ENCODE measurements around the gene HELQ. TPM values are rescaled to one million over a fixed set of nuclear protein-coding genes. Genes with fewer than 3 reads are reported as not detected.

HELQ gene
- total and polyA plus RNA-seq, 9 donors: 13.7 to 19.7 (median 14.9) TPM

DNA sequence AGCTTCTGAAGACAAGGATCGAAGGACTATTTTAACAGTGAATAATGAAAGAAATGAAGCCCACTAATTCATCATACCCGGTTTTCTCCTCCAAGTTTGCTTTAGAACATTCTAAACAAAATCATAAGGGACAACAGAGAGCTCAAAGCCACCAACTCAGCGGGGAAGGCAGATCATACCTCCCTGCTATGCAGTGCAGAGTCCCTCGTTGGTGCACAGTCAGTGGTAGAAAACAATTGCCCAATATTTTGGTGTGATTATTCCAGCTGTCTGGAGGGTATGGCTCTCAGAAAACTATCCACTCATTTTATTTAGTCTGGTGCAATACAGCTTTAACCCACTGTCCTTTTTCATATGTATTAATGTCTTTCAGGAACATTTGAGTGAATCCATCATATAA lies 61.7 kb downstream of the HELQ start:
- Histone ChIP-seq H3K36me3 (ENCODE audit: control insufficient read depth, insufficient read depth, low read length) (no peaks in the 10 kb centered on the region), H3K9me3 (replicated peaks; ENCODE audit: control insufficient read depth, low read depth, low read length) (no peaks in the 10 kb centered on the region), H3K27me3 (ENCODE audit: control insufficient read depth, insufficient read depth, low read length) (no peaks in the 10 kb centered on the region), H3K27ac (ENCODE audit: low read length) (no peak overlapping the region), H3K4me3 (ENCODE audit: low read length) (no peak overlapping the region), H3K4me1 (ENCODE audit: control insufficient read depth, insufficient read depth, low read length) (peaks cover 14% of the 10 kb centered on the region)
- no CpG with 5 or more reads among the region's 4 CpGs for WGBS (ENCODE audit: insufficient coverage)
- DNase-seq: no peak

DNA sequence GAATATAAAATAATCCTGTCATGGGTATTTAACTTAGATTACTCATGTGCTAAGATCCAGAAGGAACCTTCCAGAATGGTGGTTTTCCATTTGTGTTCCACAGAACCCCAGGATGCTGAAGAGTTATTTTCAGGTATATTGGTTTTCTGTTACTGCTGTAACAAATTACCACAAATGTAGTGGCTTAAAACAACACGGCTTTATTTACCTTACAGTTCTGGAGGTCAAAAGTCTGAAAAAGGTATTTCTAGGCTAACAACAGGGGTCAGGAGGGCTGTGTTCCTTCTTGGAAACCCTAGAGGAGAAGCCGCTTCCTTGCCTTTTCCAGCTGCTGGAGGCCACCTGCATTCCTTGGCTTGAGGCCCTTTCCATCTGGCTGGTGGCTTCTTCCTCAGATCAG lies 63.1 kb downstream of the HELQ start:
- WGBS (ENCODE audit: insufficient coverage): 57% methylated on average over 1 of the region's 2 CpGs
- no peaks in the 10 kb centered on the region for H3K9me3 ChIP-seq (replicated peaks; ENCODE audit: control insufficient read depth, low read depth, low read length)
- peaks cover 15% of the 10 kb centered on the region for H3K4me1 ChIP-seq (ENCODE audit: control insufficient read depth, insufficient read depth, low read length)
- no peak overlapping the region for H3K27ac ChIP-seq (ENCODE audit: low read length)
- no peaks in the 10 kb centered on the region for H3K27me3 ChIP-seq (ENCODE audit: control insufficient read depth, insufficient read depth, low read length)
- no peak overlapping the region for H3K4me3 ChIP-seq (ENCODE audit: low read length)
- H3K36me3 ChIP-seq (ENCODE audit: control insufficient read depth, insufficient read depth, low read length): no peaks in the 10 kb centered on the region
- peak; percentile 30 for DNase-seq

DNA sequence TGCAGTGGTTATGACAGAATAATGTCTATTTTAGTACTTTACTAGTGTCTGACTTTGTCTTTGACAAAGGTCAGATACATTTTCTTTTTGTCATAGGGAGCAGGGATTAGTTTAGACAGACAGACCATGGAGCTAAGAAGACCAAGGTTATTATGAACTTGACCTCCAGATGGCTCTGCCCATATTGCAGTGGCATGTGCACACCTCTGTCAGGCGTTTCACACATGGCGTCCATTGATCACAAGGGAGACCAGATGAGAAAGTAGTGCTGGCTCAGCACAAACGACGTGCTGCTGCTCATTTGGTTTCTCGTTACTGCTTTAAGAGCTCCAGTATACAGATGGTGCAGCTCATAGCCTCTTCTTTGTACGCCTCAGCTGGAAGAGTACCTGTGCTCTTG lies 64.7 kb downstream of the HELQ start:
- H3K4me3 ChIP-seq (ENCODE audit: low read length): no peak overlapping the region
- H3K27ac ChIP-seq (ENCODE audit: low read length): no peak overlapping the region
- peaks cover 15% of the 10 kb centered on the region for H3K4me1 ChIP-seq (ENCODE audit: control insufficient read depth, insufficient read depth, low read length)
- H3K9me3 ChIP-seq (replicated peaks; ENCODE audit: control insufficient read depth, low read depth, low read length): no peaks in the 10 kb centered on the region
- DNase-seq: no peak
- WGBS (ENCODE audit: insufficient coverage): 57% methylated on average over 6 of the region's 6 CpGs
- no peaks in the 10 kb centered on the region for H3K36me3 ChIP-seq (ENCODE audit: control insufficient read depth, insufficient read depth, low read length)
- no peaks in the 10 kb centered on the region for H3K27me3 ChIP-seq (ENCODE audit: control insufficient read depth, insufficient read depth, low read length)

DNA sequence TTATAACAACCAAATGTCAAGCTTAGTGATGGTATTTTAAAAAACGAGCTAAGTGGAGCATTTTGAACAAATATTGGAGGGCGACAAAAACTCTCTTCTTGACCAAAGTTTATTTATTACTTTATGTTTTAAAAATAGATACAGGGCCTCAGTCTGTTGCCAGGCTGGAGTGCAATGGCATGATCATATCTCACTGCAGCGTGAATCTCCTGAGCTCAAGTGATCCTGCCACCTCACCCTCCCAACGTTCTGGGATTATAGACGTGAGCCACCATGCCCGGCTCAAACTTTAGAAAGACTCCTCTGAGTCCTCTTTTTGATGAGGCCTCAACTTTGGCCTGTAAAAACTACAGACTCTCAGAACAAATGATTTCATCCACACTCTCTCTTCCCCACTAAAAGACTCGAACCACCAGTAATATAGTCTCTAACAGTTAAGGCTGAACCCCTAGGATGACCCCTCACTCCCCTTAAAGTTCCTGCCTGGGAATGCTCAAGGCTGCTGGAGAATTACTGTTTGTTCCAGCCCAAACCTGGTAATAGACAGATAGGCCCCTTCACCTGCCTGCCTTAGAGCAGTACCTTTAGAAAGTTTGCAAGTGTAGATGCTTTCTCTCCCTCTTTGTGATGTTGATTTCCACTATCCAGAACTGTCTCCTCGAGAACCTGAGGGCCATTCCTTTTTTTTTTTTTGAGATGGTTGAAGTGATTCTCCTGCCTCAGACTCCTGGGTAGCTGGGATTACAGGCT lies 65.7 kb downstream of the HELQ start:
- Histone ChIP-seq H3K4me3 (ENCODE audit: low read length) (no peak overlapping the region), H3K27ac (ENCODE audit: low read length) (peak overlapping the region; percentile 35), H3K36me3 (ENCODE audit: control insufficient read depth, insufficient read depth, low read length) (no peaks in the 10 kb centered on the region), H3K4me1 (ENCODE audit: control insufficient read depth, insufficient read depth, low read length) (peaks cover 15% of the 10 kb centered on the region), H3K27me3 (ENCODE audit: control insufficient read depth, insufficient read depth, low read length) (no peaks in the 10 kb centered on the region), H3K9me3 (replicated peaks; ENCODE audit: control insufficient read depth, low read depth, low read length) (no peaks in the 10 kb centered on the region)
- 38% methylated on average over 5 of the region's 8 CpGs for WGBS (ENCODE audit: insufficient coverage)
- DNase-seq: no peak

DNA sequence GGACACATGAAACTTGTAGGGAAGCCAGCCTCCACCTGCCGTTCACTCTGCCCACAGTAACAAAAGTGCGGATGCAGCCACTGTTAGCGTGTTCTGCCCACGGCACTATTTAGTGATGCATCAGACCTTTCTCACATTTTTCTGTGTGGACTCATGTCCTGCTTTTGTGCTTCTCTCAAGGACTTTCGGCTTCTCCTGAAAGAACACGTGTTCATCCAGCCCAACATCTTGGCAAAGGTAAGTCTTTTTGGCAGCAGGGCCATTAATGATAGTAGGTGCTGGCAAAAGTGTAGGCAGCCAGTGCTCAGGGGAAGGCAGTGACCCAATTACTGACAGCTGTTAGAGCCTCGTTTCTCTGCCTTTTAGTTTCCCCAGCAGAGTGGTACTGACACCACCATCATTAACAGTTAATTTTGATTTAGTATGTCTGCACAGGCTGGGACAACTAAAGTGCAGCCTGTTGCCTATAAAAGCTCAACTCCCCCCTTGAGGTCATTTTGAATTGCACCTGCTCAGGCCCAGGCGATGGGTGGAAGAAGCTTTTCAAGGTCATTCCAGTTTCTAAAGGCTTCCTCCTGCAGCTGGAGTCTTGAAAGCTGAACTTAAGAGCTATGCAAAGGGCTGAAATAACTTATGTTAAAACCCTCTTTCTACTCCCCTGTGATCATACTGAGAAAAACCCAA lies 66.4 kb downstream of the HELQ start:
- Histone ChIP-seq H3K4me3 (ENCODE audit: low read length) (no peak overlapping the region), H3K9me3 (replicated peaks; ENCODE audit: control insufficient read depth, low read depth, low read length) (no peaks in the 10 kb centered on the region), H3K27me3 (ENCODE audit: control insufficient read depth, insufficient read depth, low read length) (no peaks in the 10 kb centered on the region), H3K27ac (ENCODE audit: low read length) (peak overlapping the region; percentile 6), H3K4me1 (ENCODE audit: control insufficient read depth, insufficient read depth, low read length) (peaks cover 15% of the 10 kb centered on the region), H3K36me3 (ENCODE audit: control insufficient read depth, insufficient read depth, low read length) (no peaks in the 10 kb centered on the region)
- peak; percentile 85 for DNase-seq
- 20% methylated on average over 6 of the region's 8 CpGs for WGBS (ENCODE audit: insufficient coverage)

DNA sequence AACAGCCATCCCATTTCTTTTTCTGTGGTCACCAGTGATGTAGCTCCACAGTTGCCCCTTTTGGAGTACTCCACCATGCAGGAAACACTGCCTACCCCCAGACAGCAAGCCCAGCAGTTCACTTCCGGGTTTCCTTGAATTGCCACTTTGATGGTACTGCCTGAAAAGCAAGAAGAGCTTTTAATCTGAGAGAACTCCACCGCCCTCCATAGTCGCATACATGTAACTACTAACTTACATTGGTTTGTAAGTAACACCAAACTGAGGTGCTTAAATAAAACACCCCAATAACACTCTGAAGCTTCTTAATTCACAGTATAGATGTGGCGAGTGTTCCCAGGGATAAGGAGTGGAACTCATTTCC lies 67.3 kb downstream of the HELQ start:
- Histone ChIP-seq H3K9me3 (replicated peaks; ENCODE audit: control insufficient read depth, low read depth, low read length) (no peaks in the 10 kb centered on the region), H3K4me1 (ENCODE audit: control insufficient read depth, insufficient read depth, low read length) (peaks cover 15% of the 10 kb centered on the region), H3K27ac (ENCODE audit: low read length) (no peak overlapping the region), H3K36me3 (ENCODE audit: control insufficient read depth, insufficient read depth, low read length) (no peaks in the 10 kb centered on the region), H3K4me3 (ENCODE audit: low read length) (no peak overlapping the region), H3K27me3 (ENCODE audit: control insufficient read depth, insufficient read depth, low read length) (no peaks in the 10 kb centered on the region)
- 40% methylated on average over 1 of the region's 4 CpGs for WGBS (ENCODE audit: insufficient coverage)
- DNase-seq: no peak

DNA sequence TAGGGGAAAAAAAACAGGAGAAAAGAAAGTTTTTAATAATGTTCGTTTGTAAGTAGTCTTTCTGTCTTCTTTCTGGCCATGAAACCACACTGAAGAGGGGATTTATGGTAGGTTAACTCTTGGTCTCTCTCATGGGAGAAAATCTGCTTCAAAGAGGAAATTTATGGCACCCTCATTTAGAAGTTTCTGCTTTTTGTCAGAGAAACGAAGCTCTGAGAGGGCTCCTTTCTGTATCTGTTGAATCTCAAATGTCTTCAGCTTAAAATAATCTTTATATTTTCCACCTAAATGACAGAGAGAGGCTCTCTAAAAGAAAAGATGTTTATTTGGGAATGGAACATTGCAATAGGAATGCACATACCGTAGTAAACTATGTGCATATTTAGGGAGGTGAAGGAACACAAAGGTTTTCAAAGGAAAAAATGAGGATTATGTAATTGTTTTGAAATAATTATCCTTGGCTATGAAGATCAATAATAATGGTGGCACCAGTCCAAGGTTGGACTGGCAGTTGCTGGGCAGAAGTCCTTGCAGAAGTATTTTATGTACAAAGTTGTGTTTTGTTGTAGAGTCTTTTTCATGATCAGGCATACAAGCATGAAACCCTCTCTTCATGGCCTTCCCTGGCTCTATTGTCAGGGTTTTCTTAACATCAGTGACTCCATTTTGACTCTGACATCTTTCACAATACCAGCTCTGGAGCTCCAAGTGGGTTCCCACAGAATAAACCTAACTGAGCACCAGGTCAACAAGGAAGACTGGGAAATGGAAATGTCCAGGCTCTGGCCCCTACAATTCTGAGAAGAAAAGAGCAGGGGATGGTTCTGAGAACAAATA lies 67.9 kb downstream of the HELQ start:
- no peaks in the 10 kb centered on the region for H3K27me3 ChIP-seq (ENCODE audit: control insufficient read depth, insufficient read depth, low read length)
- no peak overlapping the region for H3K27ac ChIP-seq (ENCODE audit: low read length)
- no peaks in the 10 kb centered on the region for H3K9me3 ChIP-seq (replicated peaks; ENCODE audit: control insufficient read depth, low read depth, low read length)
- 40% methylated on average over 1 of the region's 3 CpGs for WGBS (ENCODE audit: insufficient coverage)
- H3K4me1 ChIP-seq (ENCODE audit: control insufficient read depth, insufficient read depth, low read length): peaks cover 15% of the 10 kb centered on the region
- DNase-seq: no peak
- no peak overlapping the region for H3K4me3 ChIP-seq (ENCODE audit: low read length)
- no peaks in the 10 kb centered on the region for H3K36me3 ChIP-seq (ENCODE audit: control insufficient read depth, insufficient read depth, low read length)

DNA sequence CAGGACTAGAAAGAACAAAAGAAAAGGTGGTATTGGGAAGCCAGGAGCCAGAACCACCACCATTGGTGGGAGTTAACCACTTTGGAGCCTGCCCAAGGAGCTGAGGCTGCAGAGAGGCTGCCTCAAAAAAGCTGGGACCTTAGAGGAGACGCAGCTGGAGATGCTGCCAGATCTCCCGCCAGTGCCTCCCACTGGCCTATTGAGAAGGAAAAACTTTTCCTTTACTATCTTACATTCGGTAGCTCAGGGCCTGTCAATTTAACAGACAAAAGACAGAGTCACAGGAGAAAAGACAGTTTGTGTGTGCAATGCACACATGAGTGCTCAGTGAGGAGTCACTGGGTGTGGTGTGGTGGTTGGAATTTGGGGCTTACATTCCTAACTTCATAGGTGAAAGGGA lies 68.6 kb downstream of the HELQ start:
- H3K27ac ChIP-seq (ENCODE audit: low read length): no peak overlapping the region
- no peaks in the 10 kb centered on the region for H3K9me3 ChIP-seq (replicated peaks; ENCODE audit: control insufficient read depth, low read depth, low read length)
- H3K36me3 ChIP-seq (ENCODE audit: control insufficient read depth, insufficient read depth, low read length): no peaks in the 10 kb centered on the region
- H3K4me3 ChIP-seq (ENCODE audit: low read length): no peak overlapping the region
- H3K4me1 ChIP-seq (ENCODE audit: control insufficient read depth, insufficient read depth, low read length): peaks cover 15% of the 10 kb centered on the region
- H3K27me3 ChIP-seq (ENCODE audit: control insufficient read depth, insufficient read depth, low read length): no peaks in the 10 kb centered on the region
- WGBS (ENCODE audit: insufficient coverage): 40% methylated on average over 1 of the region's 3 CpGs
- no peak for DNase-seq

DNA sequence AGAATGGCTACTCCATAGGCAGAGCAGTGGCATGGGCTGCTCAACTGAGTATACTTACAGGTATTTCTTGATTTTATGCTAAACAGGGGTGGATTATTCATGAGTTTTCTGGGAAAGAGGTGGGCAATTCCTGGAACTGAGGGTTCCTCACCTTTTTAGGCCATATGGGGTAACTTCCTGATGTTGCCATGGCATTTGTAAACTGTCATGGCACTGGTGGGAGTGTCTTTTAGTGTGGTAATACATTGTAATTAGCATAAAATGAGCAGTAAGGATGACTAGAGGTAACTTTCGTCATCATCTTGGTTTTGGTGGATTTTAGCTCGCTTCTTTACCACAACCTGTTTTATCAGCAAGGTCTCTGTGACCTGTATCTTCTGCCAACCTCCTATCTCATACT lies 72.8 kb downstream of the HELQ start:
- Histone ChIP-seq H3K27me3 (ENCODE audit: control insufficient read depth, insufficient read depth, low read length) (no peaks in the 10 kb centered on the region), H3K36me3 (ENCODE audit: control insufficient read depth, insufficient read depth, low read length) (no peaks in the 10 kb centered on the region), H3K27ac (ENCODE audit: low read length) (no peak overlapping the region), H3K9me3 (replicated peaks; ENCODE audit: control insufficient read depth, low read depth, low read length) (peaks cover 11% of the 10 kb centered on the region), H3K4me3 (ENCODE audit: low read length) (no peak overlapping the region), H3K4me1 (ENCODE audit: control insufficient read depth, insufficient read depth, low read length) (no peaks in the 10 kb centered on the region)
- DNase-seq: no peak
- WGBS (ENCODE audit: insufficient coverage): no CpG with 5 or more reads among the region's 2 CpGs

DNA sequence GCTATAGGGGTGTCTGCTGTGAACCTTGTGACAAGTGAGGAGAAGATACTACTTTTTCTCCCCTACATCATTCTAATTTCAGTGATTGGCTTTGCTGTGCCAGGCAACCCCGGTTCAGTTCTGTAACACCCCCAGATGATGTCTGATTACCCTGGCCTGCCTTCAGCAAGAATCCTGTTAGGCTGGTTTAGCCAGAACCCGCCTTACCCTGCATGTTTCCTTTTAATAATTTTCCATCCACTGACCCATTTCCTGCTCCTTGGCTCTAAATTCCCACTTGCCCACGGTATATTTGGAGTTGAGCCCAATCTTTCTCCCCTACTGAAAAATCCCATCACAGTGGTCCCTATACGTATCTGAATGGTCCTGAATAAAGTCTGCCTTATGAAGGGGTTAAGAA lies 74.5 kb downstream of the HELQ start:
- Histone ChIP-seq H3K27ac (ENCODE audit: low read length) (no peak overlapping the region), H3K9me3 (replicated peaks; ENCODE audit: control insufficient read depth, low read depth, low read length) (peaks cover 13% of the 10 kb centered on the region), H3K4me1 (ENCODE audit: control insufficient read depth, insufficient read depth, low read length) (no peaks in the 10 kb centered on the region), H3K4me3 (ENCODE audit: low read length) (no peak overlapping the region), H3K27me3 (ENCODE audit: control insufficient read depth, insufficient read depth, low read length) (no peaks in the 10 kb centered on the region), H3K36me3 (ENCODE audit: control insufficient read depth, insufficient read depth, low read length) (no peaks in the 10 kb centered on the region)
- 92% methylated on average over 2 of the region's 4 CpGs for WGBS (ENCODE audit: insufficient coverage)
- no peak for DNase-seq
